GM18909 (cell line): Measurements from ENCODE around the gene C2orf76.

Experiments used
- ATAC-seq: cut with Tn5 transposase; IDR thresholded peaks from one replicate; pipeline ENCODE4 v1.9.1; 2021; ENCODE audit warnings: mild to moderate bottlenecking; ENCODE audit not compliant: unreplicated experiment, poor library complexity

C2orf76 gene

GRCh38 chr2:119267604-119268003 is 99.0 kb downstream of the C2orf76 start:
- ATAC-seq, result no peak

DNA sequence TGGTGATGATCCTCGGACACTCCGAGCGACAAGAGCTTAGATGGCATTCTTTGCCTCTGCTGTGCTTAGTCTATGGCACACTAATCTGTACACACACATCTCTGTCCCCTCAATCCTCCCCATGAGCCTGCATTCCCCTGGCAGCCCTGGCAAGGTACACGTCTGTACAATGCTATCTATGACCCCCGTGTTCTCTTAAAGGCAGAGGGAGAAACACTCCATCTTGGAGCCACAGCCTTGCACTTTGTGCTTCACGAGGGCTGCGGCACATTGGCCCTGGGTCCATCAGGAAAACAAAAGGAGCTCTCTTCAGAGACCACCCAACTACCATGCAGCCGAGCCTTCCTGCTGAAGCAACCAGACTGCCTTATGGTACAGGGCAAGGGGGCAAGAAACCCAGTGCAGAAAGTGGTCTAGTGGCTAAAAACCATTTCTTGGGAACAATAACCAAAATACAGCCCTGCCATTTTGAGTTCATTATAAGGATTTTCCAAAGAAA is 100.5 kb downstream of the C2orf76 start:
- no peak for ATAC-seq

DNA sequence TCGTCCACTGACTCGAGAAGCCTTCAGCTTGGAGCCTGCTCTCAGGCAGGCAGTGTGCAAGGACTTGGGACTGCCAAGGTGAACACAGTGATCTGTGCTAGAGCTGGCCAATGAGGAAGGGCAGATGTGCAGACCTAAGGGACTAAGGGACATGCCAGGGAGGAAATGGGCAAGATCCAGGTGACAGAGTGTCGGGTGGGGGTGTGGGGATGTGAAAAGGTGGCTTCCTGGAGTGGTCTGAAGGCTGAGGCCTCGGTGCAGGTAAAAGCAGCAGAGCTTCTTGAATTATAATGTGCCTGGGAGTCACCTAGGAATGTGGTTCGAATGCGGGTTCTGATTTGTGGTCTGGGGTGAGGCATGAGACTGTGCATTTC is 101.0 kb downstream of the C2orf76 start:
- no peak for ATAC-seq

- ATAC-seq, result peak; percentile 96
Observed at GRCh38 chr2:119264781-119265692, 101.6 kb downstream of the C2orf76 start.

- no peak for ATAC-seq
Observed at GRCh38 chr2:119263656-119264055, 103.0 kb downstream of the C2orf76 start.

DNA sequence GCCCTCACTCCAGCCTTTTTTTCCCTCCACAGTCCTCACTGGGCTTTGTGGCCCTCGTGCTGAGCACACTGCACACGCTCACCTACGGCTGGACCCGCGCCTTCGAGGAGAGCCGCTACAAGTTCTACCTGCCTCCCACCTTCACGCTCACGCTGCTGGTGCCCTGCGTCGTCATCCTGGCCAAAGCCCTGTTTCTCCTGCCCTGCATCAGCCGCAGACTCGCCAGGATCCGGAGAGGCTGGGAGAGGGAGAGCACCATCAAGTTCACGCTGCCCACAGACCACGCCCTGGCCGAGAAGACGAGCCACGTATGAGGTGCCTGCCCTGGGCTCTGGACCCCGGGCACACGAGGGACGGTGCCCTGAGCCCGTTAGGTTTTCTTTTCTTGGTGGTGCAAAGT is 103.6 kb downstream of the C2orf76 start:
- ATAC-seq, result no peak

- ATAC-seq, result no peak
Observed at GRCh38 chr2:119261493-119262225, 105.0 kb downstream of the C2orf76 start.

DNA sequence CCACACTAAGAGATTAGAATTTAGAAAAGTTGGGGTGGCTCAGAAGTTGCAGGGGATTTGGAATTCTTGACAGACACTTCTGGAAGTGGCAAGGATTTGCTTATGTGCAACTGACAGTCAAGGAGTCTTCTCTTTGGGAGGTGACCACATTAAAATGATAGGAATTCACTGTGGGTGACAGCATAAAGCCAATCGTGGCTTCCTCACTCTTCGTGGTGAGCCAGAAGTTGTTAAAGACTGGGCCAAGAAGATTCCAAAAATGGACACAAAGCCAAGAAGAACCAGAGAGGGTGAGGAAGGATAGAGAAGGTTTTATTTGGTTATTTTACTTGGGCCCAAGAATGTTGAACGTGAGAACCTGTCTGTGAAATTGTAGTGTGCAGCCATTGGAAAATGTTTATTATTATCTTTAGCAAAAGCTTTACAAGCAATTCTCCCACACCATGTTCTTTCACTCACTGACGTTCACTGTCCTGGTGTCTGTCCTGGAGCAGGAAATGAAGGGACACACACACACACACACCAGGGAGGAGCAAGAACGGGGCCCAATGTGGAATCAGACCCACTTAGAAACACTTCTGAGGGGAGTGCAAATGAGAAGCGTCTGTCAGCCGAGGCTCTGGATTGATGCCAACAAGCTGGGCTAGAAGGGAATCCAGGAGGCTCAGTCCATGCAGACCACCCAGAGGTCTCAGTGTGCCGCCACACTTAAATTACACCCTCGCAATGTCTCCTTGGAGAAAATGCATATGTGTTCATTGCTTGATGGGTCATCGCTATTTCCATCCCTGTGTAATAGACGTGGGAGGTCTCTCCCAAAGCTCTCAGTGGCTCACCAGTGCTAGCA is 105.8 kb downstream of the C2orf76 start:
- ATAC-seq, result no peak

DNA sequence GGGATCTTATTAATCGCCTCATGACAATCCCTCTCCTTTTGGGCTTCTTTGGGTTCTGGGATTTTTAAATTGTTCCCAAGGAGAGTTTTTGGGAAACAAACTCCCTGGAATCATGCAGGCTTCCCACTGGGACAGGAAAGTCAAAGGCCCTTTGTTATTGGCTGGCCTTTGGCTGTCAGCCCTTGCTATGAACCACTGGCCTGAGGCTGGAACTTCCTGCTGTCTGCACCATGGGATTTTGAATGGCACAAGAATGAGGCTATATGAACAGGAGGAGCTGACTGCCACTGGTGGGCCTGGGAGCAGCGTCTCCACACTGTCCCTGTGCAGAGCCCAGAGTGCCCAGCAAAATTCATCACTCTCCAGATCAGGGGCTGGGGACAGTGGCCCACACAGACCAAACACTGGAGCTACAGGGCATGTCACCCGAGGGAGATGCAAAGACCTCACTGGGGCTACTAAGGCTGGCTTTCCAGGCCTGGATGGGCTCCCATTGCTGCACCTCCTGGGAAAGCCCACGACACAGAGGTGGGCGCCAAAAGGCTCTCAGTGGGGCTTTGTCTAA is 107.3 kb downstream of the C2orf76 start:
- ATAC-seq, result no peak

DNA sequence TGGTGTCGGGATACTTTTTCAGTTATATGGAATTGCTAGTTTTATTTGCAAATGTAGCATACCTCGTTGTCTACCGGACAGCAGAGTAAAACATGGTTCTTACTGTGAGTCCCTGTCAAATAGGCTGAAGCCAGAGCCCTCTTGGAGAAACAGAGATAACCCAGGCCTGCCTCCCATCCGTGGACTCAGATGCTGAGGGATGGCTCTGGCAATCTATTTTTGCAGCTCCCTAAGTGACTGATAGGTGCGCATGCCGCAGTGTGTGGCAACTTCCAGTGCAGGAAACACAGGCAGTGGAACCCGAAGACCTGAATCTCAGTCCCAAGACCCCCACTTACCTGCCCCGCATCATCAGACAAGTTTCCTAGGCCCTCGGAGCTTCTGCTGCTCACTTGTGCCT is 109.4 kb downstream of the C2orf76 start:
- ATAC-seq, result no peak

- ATAC-seq, result no peak
Observed at GRCh38 chr2:119256582-119256921, 110.1 kb downstream of the C2orf76 start.

- no peak for ATAC-seq
Observed at GRCh38 chr2:119255760-119256581, 110.7 kb downstream of the C2orf76 start.

DNA sequence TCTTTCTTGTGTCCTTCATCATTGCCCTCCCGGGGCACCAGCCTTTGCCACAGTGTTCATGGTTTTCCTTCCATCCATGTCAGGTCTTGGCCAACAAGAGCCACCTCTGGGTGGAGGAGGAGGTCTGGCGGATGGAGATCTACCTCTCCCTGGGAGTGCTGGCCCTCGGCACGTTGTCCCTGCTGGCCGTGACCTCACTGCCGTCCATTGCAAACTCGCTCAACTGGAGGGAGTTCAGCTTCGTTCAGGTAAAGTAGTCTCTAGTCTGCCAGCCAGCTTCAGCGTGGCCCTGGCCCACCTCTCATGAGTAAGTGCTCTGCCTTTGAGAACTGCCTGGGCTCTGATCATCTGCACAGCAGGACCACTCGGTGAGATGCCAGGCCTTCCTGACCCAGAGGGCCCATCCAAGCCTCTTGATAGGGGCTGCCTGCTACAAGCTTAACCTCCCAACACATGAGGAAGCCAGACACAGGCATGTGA is 112.0 kb downstream of the C2orf76 start:
- no peak for ATAC-seq

GRCh38 chr2:119253760-119254600 is 112.7 kb downstream of the C2orf76 start:
- no peak for ATAC-seq

GRCh38 chr2:119253114-119253702 is 113.4 kb downstream of the C2orf76 start:
- ATAC-seq, result no peak
